ENCODE results near the gene MAP3K5. TPM values are rescaled to one million over a fixed set of nuclear protein-coding genes. Genes with fewer than 3 reads are reported as not detected.
"Not testable (repeated sequence)": the region's sequence is repeated elsewhere in the genome, so short reads cannot be mapped to it uniquely, and the experiment has no call there.

The MAP3K5 gene
- total RNA-seq, 1 donor from 2014 or later = 1.7 TPM

DNA sequence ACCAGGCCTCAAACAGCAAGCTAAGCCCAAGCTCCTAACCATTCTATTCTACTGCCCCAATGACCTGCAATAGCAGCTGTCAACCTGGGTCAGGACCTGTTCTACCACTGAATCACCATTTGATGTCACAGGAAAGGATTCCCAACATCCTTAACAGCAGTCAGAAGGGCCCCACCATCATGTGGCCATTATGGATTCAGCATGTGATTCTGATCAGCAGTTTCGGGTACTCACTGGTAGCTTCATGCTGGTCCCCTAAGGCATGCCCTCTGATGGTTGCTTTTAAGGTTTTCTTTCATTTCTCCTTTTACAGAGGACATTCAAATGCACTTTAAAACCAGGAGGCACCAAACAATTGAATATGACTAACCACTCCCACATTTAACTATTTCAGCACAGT, 204.8 kb downstream of the MAP3K5 start:
- Histone ChIP-seq H3K79me2 (ENCODE audit: insufficient read depth, low read length) (no peaks in the 10 kb centered on the region), H3K4me1 (ENCODE audit: insufficient read depth, low read length) (peaks cover 16% of the 10 kb centered on the region), H3K9me3 (ENCODE audit: insufficient read depth, low read depth, low read length) (no peaks in the 10 kb centered on the region), H3K9ac (ENCODE audit: low read length) (no peak overlapping the region), H4K20me1 (ENCODE audit: insufficient read depth, low read length) (no peaks in the 10 kb centered on the region), H3K27ac (ENCODE audit: low read depth, low read length) (no peak overlapping the region), H3K27me3 (ENCODE audit: insufficient read depth, low read length) (no peaks in the 10 kb centered on the region), H3K4me3 (ENCODE audit: insufficient read depth, low read depth, low read length) (no peak overlapping the region), H2AFZ (ENCODE audit: low read depth, low read length) (no peak overlapping the region), H3K4me2 (ENCODE audit: low read length) (no peak overlapping the region), H3K36me3 (ENCODE audit: insufficient read depth, low read length) (no peaks in the 10 kb centered on the region)
- Mint-ChIP-seq H3K36me3 (ENCODE audit: low read depth, unreplicated experiment) (peaks cover 5% of the 10 kb centered on the region), H3K9me3 (ENCODE audit: unreplicated experiment) (no peaks in the 10 kb centered on the region), H3K4me3 (ENCODE audit: unreplicated experiment) (no peak overlapping the region), H3K27me3 (ENCODE audit: low read depth, unreplicated experiment) (no peaks in the 10 kb centered on the region), H3K27ac (ENCODE audit: unreplicated experiment) (no peak overlapping the region), H3K4me1 (ENCODE audit: low read depth, unreplicated experiment) (no peaks in the 10 kb centered on the region)
- TF ChIP-seq EZH2 (IDR thresholded peaks at IDR 0.05; ENCODE audit: insufficient read depth, low read length) = no peak
- TF ChIP-seq, protein P1, sequence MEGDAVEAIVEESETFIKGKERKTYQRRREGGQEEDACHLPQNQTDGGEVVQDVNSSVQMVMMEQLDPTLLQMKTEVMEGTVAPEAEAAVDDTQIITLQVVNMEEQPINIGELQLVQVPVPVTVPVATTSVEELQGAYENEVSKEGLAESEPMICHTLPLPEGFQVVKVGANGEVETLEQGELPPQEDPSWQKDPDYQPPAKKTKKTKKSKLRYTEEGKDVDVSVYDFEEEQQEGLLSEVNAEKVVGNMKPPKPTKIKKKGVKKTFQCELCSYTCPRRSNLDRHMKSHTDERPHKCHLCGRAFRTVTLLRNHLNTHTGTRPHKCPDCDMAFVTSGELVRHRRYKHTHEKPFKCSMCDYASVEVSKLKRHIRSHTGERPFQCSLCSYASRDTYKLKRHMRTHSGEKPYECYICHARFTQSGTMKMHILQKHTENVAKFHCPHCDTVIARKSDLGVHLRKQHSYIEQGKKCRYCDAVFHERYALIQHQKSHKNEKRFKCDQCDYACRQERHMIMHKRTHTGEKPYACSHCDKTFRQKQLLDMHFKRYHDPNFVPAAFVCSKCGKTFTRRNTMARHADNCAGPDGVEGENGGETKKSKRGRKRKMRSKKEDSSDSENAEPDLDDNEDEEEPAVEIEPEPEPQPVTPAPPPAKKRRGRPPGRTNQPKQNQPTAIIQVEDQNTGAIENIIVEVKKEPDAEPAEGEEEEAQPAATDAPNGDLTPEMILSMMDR (IDR thresholded peaks at IDR 0.05; ENCODE audit: insufficient read depth, low read depth, low read length) = no peak
- no peak for DNase-seq (ENCODE audit: low read depth)
- no peak for FAIRE-seq

GRCh38 chr6:136586295-136586694, 206.0 kb downstream of the MAP3K5 start:
- Histone ChIP-seq H3K4me3 (ENCODE audit: insufficient read depth, low read depth, low read length) (no peak overlapping the region), H3K9ac (ENCODE audit: low read length) (peak overlapping the region; percentile 21), H3K27ac (ENCODE audit: low read depth, low read length) (peak overlapping the region; percentile 57), H3K4me2 (ENCODE audit: low read length) (peak overlapping the region; percentile 10), H3K9me3 (ENCODE audit: insufficient read depth, low read depth, low read length) (no peaks in the 10 kb centered on the region), H3K79me2 (ENCODE audit: insufficient read depth, low read length) (no peaks in the 10 kb centered on the region), H4K20me1 (ENCODE audit: insufficient read depth, low read length) (no peaks in the 10 kb centered on the region), H2AFZ (ENCODE audit: low read depth, low read length) (no peak overlapping the region), H3K4me1 (ENCODE audit: insufficient read depth, low read length) (peaks cover 16% of the 10 kb centered on the region), H3K36me3 (ENCODE audit: insufficient read depth, low read length) (no peaks in the 10 kb centered on the region), H3K27me3 (ENCODE audit: insufficient read depth, low read length) (no peaks in the 10 kb centered on the region)
- FAIRE-seq (no peak), DNase-seq (ENCODE audit: low read depth) (peak; percentile 84)
- Mint-ChIP-seq H3K4me3 (ENCODE audit: unreplicated experiment) (no peak overlapping the region), H3K9me3 (ENCODE audit: unreplicated experiment) (no peaks in the 10 kb centered on the region), H3K4me1 (ENCODE audit: low read depth, unreplicated experiment) (no peaks in the 10 kb centered on the region), H3K27me3 (ENCODE audit: low read depth, unreplicated experiment) (no peaks in the 10 kb centered on the region), H3K27ac (ENCODE audit: unreplicated experiment) (no peak overlapping the region), H3K36me3 (ENCODE audit: low read depth, unreplicated experiment) (peaks cover 5% of the 10 kb centered on the region)
- no peak for TF ChIP-seq EZH2 (IDR thresholded peaks at IDR 0.05; ENCODE audit: insufficient read depth, low read length)
- TF ChIP-seq, protein P1 (IDR thresholded peaks at IDR 0.05; ENCODE audit: insufficient read depth, low read depth, low read length) = no peak

DNA sequence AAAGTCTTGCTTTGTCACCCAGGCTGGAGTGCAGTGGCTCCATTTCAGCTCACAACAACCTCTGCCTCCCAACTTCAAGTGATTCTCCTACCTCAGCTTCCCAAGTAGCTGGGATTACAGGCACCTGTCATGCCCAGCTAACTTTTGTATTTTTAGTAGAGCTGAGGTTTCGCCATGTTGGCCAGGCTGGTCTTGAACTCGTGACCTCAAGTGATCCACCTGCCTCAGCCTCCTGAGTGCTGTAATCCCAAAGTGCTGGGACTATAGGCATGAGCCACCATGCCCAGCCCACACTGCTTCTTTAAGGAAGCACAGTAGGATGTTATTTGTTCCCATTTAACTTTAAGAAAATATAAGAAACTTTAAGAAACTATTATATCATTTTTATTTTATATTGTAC, 206.8 kb downstream of the MAP3K5 start:
- not testable (repeated sequence) for H3K9ac ChIP-seq (ENCODE audit: low read length); H3K36me3 ChIP-seq (ENCODE audit: insufficient read depth, low read length); H2AFZ ChIP-seq (ENCODE audit: low read depth, low read length); H3K4me3 ChIP-seq (ENCODE audit: insufficient read depth, low read depth, low read length); DNase-seq (ENCODE audit: low read depth); FAIRE-seq; H3K27ac ChIP-seq (ENCODE audit: low read depth, low read length); H3K9me3 ChIP-seq (ENCODE audit: insufficient read depth, low read depth, low read length); H3K36me3 Mint-ChIP-seq (ENCODE audit: low read depth, unreplicated experiment); H3K27me3 ChIP-seq (ENCODE audit: insufficient read depth, low read length); H3K9me3 Mint-ChIP-seq (ENCODE audit: unreplicated experiment); H3K4me3 Mint-ChIP-seq (ENCODE audit: unreplicated experiment); H4K20me1 ChIP-seq (ENCODE audit: insufficient read depth, low read length); H3K79me2 ChIP-seq (ENCODE audit: insufficient read depth, low read length); H3K27me3 Mint-ChIP-seq (ENCODE audit: low read depth, unreplicated experiment); H3K27ac Mint-ChIP-seq (ENCODE audit: unreplicated experiment); H3K4me1 Mint-ChIP-seq (ENCODE audit: low read depth, unreplicated experiment); H3K4me2 ChIP-seq (ENCODE audit: low read length)
- H3K4me1 ChIP-seq (ENCODE audit: insufficient read depth, low read length) = peaks cover 16% of the 10 kb centered on the region

GRCh38 chr6:136584290-136584689, 208.0 kb downstream of the MAP3K5 start:
- H3K27me3 ChIP-seq (ENCODE audit: insufficient read depth, low read length); H3K9ac ChIP-seq (ENCODE audit: low read length); H2AFZ ChIP-seq (ENCODE audit: low read depth, low read length); H4K20me1 ChIP-seq (ENCODE audit: insufficient read depth, low read length); H3K36me3 ChIP-seq (ENCODE audit: insufficient read depth, low read length); H3K79me2 ChIP-seq (ENCODE audit: insufficient read depth, low read length); H3K9me3 ChIP-seq (ENCODE audit: insufficient read depth, low read depth, low read length); H3K4me1 Mint-ChIP-seq (ENCODE audit: low read depth, unreplicated experiment); H3K36me3 Mint-ChIP-seq (ENCODE audit: low read depth, unreplicated experiment); H3K27ac Mint-ChIP-seq (ENCODE audit: unreplicated experiment); DNase-seq (ENCODE audit: low read depth); FAIRE-seq; H3K27me3 Mint-ChIP-seq (ENCODE audit: low read depth, unreplicated experiment); H3K4me3 Mint-ChIP-seq (ENCODE audit: unreplicated experiment); H3K4me2 ChIP-seq (ENCODE audit: low read length); H3K9me3 Mint-ChIP-seq (ENCODE audit: unreplicated experiment); H3K4me3 ChIP-seq (ENCODE audit: insufficient read depth, low read depth, low read length); H3K27ac ChIP-seq (ENCODE audit: low read depth, low read length): not testable (repeated sequence)
- H3K4me1 ChIP-seq (ENCODE audit: insufficient read depth, low read length) = peaks cover 16% of the 10 kb centered on the region
